ENCODE measurements around the gene UBE2D4.
"Not testable (repeated sequence)": the region's sequence is repeated elsewhere in the genome, so short reads cannot be mapped to it uniquely, and the experiment has no call there.

UBE2D4 gene

GRCh38 chr7:43960933-43961332 is 34.7 kb downstream of the UBE2D4 start:
- in situ Hi-C loops (cut with HindIII; ENCODE audit: low sequenced_read_pairs), result no loop called here

GRCh38 chr7:43966392-43966791 is 40.2 kb downstream of the UBE2D4 start:
- in situ Hi-C loops (cut with HindIII; ENCODE audit: low sequenced_read_pairs), result not testable (repeated sequence)

DNA sequence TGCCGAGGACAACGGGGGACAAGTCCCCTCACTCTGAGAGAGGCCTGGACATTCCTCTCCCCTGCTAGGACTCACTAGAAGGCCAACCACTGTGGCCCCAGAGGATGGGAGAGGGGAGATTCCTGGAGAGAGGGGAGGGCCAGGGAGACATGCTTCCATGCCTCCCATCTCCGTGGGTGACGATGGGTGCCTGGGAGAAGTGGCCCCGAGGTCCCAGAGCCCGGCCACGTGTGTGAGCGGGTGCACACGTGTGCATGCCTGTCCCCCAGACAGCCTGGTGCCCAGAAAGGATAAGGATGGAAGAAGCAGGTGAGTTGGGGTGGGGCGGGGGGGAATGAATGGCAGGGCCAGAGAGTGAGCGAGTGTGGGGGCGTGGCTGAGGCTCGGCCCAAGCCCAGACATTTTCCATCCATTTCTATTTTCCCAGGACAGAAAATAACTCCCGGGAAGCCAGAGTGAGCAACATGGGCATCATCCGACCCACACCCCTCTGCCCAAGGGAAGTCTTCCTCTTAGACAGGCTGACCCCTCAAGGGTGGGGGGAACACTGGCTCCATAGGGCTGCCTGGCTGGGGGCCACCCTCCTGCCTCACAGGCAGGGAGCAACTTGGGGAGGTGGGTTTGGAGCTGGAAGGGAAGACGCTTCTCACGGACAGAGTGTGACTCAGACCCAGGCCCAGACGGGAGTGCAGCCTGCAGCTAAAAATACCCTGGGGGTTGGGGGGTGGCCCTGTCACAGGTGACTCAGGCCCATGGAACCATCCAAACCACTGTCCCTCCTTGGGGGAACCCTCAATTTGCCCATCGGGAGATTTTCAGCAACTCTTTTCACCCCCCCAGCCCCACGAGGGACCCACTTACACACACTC is 42.2 kb downstream of the UBE2D4 start:
- in situ Hi-C loops (cut with HindIII; ENCODE audit: low sequenced_read_pairs), result not testable (repeated sequence)

- in situ Hi-C loops (cut with HindIII; ENCODE audit: low sequenced_read_pairs), result not testable (repeated sequence)
Observed at GRCh38 chr7:43969586-43969985, 43.4 kb downstream of the UBE2D4 start.

DNA sequence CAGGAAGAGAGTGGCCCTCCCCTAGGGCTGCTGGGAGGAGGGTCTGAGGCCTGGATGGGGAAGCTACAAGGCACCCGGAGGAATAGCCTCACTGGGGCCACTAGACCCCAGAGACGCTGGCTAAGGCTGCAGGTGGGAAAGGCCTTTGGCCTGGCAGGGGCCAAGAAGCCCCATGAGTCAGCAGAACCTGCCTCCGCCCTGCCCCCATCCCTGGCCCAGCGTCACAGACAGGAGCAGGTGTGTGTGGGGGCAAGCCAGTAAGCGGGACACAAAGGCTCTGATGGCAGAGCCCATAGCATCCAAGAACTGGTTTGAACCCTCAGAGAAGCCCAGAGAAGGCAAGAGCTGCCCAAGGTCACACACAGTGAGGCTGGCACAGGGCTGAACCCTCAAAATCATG is 44.5 kb downstream of the UBE2D4 start:
- in situ Hi-C loops (cut with HindIII; ENCODE audit: low sequenced_read_pairs), result not testable (repeated sequence)

DNA sequence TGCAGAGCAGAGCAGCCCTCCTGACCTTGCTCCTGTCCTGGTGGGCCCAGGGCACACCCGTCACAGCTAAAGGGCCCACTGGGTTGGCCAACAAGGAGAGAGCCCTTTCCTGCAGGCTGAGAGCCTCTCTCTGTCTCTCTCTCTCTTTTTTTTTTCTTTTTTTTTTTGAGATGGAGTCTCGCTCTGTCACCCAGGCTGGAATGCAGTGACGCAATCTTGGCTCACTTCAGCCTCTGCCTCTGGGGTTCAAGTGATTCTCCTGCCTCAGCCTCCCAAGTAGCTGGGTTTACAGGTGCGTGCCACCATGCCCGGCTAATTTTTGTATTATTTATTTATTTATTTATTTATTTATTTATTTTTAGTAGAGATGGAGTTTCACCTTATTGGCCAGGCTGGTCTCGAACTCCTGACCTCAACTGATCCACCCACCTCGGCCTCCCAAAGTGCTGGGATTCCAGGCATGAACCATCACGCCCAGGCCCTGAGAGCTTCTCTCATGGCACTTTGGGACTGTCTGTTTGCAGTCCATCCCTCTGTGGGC is 47.9 kb downstream of the UBE2D4 start:
- in situ Hi-C loops (cut with HindIII; ENCODE audit: low sequenced_read_pairs), result not testable (repeated sequence)

- in situ Hi-C loops (cut with HindIII; ENCODE audit: low sequenced_read_pairs), result not testable (repeated sequence)
Observed at GRCh38 chr7:43974725-43975482, 48.7 kb downstream of the UBE2D4 start.

DNA sequence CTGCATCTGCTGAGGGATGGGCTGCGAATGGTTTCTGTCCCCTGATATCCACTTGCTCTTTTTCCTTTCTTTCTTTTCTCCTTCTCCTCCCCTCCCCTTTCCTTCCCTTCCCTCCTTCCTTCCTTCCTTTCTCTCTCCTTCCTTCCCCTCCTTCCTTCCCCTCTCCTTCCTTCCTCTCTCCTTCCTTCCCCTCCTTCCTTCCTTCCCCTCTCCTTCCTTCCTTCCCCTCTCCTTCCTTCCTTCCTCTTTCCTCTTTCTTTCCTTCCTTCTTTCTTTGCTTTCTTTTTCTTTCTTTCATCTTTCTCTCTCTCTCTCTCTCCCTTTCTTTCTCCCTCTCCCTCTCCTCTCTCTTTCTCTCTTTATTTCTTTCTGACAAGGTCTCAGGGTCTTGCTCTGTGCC is 51.3 kb downstream of the UBE2D4 start:
- in situ Hi-C loops (cut with HindIII; ENCODE audit: low sequenced_read_pairs), result no loop called here

GRCh38 chr7:43978102-43978501 is 51.9 kb downstream of the UBE2D4 start:
- in situ Hi-C loops (cut with HindIII; ENCODE audit: low sequenced_read_pairs), result not testable (repeated sequence)

DNA sequence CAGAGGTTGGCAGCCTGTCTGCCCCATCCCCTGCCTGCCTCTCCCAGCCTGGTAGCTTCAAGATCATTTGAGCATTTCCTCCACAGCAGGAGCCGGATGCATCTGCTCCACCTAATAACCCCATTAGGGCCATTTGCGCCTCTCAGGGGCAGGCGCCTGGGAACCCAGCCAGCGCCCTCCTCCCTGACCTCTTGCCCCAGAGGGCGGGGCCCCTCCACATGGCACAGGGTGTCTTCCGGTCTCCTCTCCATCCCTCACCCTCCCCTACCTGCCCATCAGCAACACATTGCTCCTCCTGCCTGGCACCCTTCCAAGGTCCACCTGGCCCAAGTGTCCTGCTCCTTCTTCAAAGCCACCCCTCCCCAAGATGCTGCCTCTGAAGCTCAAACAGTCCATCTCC is 56.6 kb downstream of the UBE2D4 start:
- in situ Hi-C loops (cut with HindIII; ENCODE audit: low sequenced_read_pairs), result not testable (repeated sequence)

- in situ Hi-C loops (cut with HindIII; ENCODE audit: low sequenced_read_pairs), result not testable (repeated sequence)
Observed at GRCh38 chr7:43983736-43984135, 57.5 kb downstream of the UBE2D4 start.

DNA sequence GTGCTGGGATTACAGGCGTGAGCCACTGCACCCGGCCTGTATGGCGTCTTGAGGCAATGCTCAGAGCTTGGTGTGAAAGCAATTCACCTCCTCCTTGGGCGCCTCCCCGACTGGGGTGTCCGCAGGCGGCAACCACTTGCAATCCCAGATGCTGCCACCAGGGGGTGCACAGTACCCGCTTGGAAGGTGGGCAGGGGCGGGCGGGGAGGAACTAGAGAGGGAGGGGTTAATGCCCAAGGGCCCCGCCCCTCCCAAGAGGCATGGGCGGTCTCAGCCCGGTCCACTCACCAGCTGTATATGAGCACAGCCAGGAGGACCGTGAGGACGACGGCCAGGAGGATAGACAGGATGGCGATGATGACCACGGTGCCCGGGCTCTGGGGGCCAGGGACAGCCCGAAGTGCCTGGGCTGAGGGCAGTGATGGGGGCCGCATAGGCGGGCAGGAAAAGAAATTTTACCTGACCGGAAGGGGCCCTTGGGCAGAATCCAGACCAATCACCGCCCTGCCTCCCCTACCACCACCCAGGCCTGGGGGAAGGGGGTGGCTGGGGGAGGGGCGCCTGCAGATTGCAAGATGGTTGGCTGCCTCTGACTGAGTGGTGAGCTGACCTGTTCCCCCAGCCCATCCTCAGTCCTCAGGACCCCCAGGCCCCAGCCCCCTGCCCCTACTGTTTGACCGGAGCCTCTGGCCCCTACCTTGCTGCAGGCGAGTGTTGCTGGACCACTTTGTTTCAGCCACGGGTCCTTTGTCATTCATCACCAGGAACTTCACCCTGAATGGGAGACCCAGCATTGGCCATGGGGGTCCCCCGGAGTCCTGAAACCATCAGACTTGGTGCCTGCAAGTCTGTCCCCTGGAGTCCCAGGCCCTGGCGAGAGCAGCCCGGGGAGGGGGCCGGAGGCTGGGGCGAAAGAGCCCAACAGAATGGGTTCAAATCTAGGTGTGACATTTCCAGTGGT is 59.9 kb downstream of the UBE2D4 start:
- in situ Hi-C loops (cut with HindIII; ENCODE audit: low sequenced_read_pairs), result not testable (repeated sequence)

DNA sequence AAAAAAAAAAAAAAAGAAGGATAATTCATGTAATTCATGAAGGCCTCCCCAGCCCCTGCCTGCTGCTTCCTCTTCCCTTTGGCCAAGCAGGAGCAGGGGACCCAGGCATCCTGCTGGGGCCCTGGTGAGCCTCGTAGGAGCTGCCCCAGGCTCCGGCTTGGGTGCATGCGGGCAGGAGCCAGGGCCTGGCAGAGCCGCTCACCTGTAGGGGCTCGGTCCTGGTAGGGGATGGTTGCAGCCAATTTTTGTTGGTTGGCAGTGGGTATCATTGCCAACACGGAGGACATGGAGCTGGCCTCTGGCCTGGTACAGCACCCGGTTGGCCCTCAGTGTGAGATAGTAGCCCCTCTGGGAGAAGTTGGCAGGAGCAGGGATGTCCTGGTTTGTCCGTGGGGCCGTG is 61.2 kb downstream of the UBE2D4 start:
- in situ Hi-C loops (cut with HindIII; ENCODE audit: low sequenced_read_pairs), result not testable (repeated sequence)

DNA sequence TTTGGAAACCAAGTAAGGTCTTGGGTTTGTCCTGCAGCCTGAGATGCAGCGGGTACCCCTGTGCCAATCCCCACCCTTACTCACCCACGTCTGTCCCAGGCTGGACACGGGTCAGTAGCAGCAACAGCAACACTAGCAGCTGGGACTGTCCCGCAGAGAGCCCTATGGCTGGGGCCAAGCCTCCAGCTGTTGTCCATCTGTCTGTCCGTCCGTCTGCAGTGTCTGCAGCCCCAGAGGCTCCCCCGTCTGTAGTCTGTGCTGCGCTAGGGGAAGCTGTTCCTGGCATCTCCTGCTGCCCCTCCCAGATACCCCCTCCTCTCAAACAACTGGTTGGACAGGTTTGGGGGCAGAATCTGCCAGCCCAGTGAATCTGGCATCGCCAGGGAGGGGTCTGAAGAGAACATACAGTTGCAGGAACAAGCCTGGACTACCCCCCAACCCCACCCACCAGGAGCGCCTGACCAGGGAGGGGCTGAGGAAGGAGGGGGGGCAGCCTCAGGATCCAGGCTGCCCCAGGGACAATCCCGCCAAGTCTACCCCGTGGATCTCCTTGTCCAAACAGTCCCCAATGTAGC is 63.9 kb downstream of the UBE2D4 start:
- in situ Hi-C loops (cut with HindIII; ENCODE audit: low sequenced_read_pairs), result not testable (repeated sequence)

DNA sequence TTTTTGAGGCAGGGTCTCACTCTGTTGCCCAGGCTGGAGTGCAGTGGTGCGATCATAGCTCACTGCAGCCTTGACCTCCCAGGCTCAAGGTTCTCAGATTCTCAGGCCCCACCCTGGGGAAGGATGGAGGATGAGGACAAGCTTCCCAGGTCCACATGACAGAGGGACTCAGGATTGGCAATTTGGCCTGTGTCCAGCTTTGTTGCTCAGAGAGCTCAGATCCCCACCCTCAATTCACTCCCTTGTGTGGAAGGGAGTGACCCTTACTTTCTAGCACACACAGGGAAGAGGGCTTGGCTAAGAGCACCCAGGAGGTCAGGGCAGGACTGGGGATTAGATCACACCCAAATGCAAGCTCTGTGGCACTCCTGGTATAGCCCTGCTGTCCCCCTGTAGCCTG is 64.6 kb downstream of the UBE2D4 start:
- in situ Hi-C loops (cut with HindIII; ENCODE audit: low sequenced_read_pairs), result not testable (repeated sequence)

DNA sequence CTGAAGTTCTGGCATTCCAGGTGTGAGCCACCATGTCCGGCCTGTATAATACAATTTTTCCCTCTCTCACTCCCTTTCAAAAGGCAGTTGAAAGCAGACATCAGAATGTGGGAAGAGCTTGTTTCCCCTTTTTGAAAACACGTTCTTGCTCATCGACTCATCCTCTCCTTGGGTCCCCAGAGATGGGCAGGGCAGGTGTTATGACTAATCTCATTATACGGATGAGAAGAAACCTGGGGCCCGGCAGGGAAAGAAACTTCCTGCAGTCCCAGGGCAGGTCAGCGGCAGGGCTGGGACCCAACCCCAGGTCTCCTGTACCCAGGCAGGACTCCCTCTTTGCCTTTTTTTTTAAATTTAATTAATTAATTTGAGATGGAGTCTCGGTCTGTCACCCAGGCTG is 66.7 kb downstream of the UBE2D4 start:
- in situ Hi-C loops (cut with HindIII; ENCODE audit: low sequenced_read_pairs), result not testable (repeated sequence)

- in situ Hi-C loops (cut with HindIII; ENCODE audit: low sequenced_read_pairs), result not testable (repeated sequence)
Observed at GRCh38 chr7:43994681-43995080, 68.4 kb downstream of the UBE2D4 start.

GRCh38 chr7:43997532-43997931 is 71.3 kb downstream of the UBE2D4 start, which contains the start of gene SPDYE1:
Gene SPDYE1, plus strand, starts transcription at chr7:43997897. Its CDS starts 2,053 bp downstream, at chr7:43999950.
- in situ Hi-C loops (cut with HindIII; ENCODE audit: low sequenced_read_pairs), result not testable (repeated sequence)

Data from DLD1 (cell line).